GM18861 (cell line): ENCODE measurements around the gene TBX2.

Source experiments
- ATAC-seq: cut with Tn5 transposase; IDR thresholded peaks from one replicate; pipeline ENCODE4 v1.9.1; 2021; ENCODE audit not compliant: unreplicated experiment

Gene TBX2

DNA sequence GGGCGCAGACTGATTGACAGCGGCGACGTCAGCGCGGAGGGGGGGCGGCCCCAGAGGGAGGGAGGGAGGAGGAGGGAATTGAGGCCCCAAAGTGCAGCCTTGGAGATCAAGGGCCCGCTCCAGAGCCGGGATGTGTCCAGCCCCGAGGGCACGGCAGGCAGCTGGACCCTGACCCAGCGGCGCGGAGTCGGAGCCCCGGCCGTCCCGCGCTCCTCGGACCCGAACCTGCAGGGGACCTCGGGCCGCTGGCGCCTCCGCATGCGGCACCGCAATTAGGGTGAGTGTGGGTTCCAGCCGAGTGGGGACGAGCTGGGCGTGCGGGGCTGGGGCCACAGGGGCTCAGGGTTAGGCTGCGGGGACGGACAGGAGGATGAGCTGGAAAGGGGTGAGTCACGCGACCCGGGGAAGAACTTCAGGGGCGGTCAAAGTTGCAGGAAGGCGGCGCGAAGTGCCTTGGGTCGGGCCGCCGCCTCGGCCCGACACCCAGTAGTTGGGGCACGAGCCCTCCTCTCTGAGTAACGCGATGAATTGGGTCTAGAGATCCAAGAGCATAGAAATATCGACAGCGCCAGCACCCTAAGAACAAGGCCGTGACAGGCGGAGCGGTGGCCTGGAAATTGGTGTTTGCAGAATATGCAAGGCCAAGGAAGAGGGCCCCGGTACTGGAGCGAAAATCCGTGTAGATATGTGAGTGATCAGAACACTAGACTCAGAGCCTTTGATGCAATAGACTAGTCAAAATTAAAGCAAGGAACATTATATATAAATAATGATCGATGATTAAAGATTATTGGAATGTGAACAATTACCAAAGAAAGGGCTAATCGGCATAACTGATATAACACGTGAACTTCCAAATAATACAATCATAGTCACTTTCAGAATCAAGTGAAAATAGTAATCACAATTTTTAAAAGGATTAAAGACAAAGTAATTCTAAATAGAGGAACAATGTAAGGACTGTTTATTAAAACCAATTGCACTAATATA, 53.0 kb downstream of the TBX2 start, which contains the start of gene TBX4:
Gene TBX4, plus strand, starts transcription at position 122 of the 990 bp plus-strand sequence. CDS start 4,069 bp downstream, outside the sequence.
- ATAC-seq, result no peak

DNA sequence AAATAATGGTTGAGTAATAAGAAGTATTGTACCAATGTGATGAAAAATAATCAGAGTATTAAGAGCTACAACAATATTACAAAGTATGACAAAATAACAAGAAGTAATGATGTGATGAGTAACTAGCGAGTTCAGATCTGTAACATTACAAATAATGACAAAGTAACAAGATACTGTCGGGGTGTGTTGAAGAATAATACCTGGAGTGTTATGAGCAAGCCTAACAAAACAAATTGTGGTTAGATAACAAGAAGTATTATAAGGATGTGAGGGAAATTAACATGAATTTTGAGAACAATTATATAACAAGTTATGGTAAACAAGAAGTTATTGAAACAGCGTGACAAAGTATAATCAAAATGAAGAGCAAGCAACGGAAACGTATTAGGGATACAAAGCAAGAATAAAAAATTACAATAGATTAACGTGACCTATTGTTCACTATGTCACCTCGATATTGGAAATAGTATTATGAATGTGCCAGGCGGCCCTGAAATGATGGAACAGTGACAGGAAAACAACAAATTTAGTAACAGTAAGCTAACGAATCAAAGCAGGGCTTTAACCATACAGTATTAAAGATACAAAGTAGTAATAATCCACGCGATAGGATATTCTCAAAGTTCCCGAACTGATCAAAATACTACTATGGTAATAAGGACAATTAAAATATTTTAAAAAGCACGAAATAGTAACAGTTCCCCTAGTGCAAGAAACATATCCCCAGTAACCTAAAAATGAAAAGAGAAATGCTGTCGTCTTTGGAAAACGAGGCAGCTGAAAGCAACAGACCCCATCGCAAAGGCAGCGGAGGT, 54.1 kb downstream of the TBX2 start:
- no peak for ATAC-seq

DNA sequence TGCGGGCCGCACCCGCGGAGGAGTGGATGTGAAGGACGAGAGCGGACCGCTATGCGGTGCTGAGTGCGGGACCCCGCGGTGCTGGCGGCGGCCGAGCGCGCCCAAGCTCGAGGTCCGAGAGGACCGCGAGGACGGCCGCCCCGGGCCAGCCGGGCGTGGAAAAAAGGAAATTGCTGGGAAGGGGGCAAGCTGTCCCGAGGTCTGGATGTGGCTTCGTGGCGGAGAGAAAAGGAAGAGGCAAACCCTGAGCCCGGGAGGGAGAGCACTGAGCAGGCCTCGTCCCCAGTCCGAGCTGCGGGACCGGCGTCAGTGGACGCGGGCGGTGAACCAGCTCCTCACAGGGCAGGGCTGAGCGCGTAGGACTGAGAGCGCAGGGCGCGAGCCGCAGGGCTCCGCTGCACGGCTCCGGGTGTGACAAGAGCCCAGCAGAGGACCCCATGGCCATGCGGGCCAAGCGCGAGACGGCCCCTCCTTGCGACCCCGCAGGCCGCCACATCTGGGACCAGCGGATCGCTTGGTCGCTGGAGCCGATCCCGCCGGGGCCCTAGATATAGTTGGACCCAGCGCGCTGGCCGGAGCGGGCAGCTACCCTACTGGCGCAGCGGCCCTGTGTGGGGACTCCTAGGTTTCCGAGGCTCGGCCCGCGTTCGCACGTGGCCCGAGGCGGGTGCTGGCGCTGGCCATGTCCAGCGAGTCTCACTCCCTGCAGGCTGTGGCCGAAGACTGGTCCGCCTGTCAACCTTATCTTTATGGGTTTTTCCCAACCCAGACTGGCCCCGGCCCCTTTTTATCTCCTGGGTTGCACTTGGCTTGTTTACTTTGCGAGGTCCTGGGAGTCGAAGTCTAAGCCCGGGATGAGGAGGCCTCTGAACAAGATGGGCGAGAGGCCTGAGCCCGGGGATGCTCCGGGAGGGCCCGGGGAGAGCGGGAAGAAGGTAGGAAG, 55.0 kb downstream of the TBX2 start:
- no peak for ATAC-seq

DNA sequence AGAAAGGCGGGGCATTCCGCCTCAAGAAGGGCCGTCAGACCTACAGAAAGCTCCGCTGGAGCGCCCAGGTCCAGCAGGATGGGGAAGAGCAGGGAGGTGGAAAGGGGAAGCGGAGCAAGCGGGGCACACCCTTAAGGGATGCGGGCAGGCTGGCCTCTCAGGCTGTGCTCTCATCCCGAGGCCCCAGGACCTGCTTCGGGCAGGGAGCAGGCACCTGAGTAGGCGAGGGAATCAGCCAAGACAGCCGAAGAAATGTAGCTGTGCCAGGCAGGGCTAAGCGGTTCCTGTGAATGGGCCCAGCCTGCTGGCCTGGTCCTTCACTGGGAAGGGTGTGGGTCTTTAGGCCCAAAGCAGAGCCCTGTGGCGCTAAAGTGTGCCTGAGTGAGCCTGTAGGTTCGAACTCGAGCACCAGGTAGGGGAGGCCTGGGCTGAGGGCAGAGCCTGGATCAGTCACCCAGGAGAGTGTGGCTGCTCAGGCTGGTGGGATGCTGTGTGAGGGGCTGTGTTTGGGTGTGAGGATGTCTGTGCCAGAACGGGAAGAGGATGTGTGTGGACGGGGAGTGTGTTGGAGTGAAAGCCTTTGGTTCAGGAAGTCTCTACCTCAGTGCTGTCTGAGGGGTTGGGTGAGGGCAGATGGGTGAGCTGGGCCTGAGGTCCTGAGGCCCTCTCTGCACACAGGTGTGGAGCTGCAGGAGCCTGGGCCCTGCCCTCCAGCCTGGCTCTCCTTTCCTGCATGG, 55.8 kb downstream of the TBX2 start:
- ATAC-seq, result no peak

DNA sequence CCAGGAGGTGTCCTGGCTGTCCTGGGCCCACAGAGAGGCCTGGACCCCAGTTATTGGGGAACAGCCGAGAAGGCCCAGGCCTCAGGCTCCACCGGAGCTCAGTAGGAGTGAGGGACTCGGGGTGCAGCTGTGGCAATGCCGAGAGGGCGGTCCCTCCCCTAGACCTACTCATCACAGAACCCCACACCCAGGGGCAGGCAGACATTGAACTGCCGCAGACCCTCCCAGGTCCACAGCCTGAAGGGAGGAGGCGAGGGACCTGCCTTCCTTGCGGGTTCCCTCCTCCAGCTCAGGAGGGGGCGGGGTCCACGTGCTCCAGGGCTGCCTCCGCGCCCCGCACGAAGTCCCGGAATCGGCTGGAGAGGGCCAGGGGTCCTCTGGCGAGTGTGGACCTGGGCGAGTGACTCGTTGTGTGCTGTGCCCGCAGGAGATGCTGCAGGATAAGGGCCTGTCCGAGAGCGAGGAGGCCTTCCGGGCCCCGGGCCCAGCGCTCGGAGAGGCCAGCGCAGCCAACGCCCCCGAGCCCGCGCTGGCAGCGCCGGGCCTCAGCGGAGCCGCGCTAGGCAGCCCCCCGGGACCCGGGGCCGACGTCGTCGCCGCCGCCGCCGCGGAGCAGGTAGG, 56.5 kb downstream of the TBX2 start:
- no peak for ATAC-seq

DNA sequence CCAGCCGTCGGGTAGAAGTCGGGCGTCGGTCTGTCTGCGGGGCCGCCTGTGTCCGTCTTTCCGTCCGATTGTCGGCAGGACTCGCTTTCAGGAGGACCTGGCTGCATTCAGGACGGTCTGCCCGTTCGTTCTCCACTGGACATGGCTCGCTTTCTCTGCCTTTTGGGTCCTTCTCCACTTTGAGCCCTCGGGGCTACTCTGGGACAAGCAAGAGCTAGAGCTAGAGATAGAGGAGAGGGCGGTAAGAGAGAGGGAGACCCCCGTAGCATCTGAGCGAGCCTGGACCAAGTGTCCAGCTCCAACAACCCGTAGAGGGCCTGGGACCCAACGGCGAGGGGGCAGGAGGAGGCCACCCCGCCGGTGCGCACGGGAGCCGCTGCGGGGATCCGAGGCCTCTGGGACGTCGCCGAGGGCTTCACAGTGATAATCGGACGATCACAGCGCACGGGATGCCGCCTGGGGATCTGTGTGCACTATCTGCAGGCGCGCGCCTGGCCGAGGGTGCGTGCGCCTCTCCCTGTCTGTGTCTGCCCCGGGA, 57.1 kb downstream of the TBX2 start:
- no peak for ATAC-seq

DNA sequence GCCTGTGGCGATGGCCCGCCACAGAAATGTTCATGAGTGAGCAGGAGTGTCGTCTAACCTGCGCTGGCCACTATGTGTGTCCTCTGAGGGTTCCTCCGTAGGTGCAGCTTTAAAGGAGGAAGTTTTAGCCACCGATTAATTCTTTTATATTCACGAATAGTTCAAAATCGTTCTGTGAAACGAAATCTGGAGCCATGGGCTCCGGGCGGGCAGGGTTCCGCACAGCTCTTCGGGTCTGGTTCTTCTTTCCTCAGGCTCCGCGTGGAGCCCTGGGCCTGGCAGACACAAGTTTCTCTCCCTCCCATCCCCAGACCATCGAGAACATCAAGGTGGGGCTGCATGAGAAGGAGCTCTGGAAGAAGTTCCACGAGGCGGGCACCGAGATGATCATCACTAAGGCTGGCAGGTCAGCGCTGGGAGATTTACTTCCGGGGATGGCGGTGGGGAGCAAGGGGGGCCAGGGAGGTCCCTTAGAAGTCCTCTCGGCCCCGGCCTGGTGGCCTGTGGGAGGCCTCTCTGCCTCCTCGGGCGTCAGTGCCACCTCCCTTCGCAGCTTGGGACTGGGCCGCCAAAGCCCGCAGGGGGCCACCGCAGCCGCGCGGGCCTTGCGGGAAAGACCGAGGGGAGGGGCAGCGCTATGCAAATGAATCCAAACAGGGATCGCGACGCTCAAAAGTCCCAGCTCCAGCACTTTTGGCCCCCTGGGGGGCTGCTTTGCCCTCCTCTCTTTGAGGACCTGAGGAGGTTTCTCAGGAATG, 57.8 kb downstream of the TBX2 start:
- no peak for ATAC-seq

DNA sequence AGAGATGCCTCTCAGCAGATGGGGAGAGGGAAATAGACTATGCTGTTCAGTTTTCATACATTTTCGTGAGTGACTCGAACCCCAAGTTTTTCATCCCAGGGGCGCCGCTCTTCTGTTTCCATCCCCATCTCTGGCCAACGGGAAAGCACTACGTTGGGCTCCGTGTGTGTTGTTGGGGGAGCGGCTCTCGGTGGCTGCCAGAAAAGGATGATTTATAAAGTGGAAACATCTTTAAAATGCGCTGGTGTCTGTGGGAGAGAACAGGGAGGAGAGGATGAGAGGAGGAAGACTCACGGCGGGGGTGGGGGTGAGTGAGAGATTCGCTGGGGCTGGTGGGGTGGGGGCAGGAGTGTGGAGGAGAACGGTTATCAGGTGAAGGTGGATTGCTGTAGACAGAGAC, 58.4 kb downstream of the TBX2 start:
- no peak for ATAC-seq

DNA sequence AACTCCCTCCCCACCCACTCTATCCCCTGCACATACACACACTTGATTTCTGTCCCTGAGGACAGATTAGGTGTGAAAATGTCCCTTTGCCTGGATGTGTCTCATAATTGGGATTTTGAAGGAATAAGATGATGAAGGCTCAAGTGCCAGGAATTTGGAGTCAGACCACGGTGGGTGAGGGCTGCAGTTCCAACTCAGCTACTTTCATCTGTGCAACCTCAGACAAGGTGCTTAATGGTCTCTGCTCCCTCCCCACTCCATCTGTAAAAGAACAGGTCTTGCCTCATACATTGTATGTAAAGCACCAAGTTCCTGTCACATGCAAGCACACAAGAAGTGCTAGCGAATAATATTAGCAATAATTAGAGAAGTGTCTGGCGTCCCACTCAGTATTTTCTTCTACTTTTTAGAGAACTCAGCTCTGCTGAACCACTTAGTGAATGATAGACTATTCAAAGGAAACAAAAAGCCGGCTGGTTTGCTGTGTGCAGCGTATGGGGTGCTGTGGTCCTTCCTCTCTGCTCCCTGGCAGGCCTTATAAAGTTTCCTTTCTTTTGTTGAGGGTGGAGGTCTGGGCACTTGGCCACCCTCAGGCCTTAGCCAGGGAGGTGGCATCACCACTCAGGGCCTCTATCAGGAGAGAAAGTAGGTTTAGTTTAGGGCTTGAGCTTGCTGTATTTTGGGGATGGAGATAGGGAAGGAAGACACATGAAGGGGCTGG, 58.9 kb downstream of the TBX2 start:
- ATAC-seq, result no peak
